ENCODE data around the gene TMEM132D.

Gene TMEM132D

GRCh38 chr12:129903956-129904829, at the start of gene TMEM132D:
Gene TMEM132D, minus strand, starts transcription at chr12:129904025.
- FAIRE-seq = no peak
- DNase-seq (ENCODE audit: insufficient read length, low spot score) = no peak
- TF ChIP-seq, protein P1, sequence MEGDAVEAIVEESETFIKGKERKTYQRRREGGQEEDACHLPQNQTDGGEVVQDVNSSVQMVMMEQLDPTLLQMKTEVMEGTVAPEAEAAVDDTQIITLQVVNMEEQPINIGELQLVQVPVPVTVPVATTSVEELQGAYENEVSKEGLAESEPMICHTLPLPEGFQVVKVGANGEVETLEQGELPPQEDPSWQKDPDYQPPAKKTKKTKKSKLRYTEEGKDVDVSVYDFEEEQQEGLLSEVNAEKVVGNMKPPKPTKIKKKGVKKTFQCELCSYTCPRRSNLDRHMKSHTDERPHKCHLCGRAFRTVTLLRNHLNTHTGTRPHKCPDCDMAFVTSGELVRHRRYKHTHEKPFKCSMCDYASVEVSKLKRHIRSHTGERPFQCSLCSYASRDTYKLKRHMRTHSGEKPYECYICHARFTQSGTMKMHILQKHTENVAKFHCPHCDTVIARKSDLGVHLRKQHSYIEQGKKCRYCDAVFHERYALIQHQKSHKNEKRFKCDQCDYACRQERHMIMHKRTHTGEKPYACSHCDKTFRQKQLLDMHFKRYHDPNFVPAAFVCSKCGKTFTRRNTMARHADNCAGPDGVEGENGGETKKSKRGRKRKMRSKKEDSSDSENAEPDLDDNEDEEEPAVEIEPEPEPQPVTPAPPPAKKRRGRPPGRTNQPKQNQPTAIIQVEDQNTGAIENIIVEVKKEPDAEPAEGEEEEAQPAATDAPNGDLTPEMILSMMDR (IDR thresholded peaks at IDR 0.05; ENCODE audit: insufficient read depth, missing control alignments) = no peak

DNA sequence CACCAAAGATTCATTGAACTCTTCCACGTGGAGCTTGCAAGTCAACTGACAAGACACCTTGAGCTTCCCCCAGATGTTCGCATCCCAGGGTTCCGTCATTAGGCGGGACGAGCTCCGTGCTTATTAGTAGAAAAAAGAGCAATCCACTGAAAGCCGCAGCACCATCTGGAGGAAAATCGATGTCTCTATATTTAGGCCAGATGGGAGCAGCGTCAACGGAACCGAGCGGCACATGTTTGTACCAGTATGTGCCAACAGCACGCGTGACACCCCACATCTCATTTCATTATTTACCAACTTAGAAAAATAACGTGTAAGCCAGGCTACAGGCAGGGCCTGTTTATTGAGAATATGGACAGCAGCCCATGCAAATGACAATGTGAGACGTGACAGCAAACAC, 45.8 kb upstream of the TMEM132D start:
- DNase-seq (ENCODE audit: insufficient read length, low spot score) (no peak), FAIRE-seq (no peak)
- TF ChIP-seq, protein P1 (IDR thresholded peaks at IDR 0.05; ENCODE audit: insufficient read depth, missing control alignments) = no peak

DNA sequence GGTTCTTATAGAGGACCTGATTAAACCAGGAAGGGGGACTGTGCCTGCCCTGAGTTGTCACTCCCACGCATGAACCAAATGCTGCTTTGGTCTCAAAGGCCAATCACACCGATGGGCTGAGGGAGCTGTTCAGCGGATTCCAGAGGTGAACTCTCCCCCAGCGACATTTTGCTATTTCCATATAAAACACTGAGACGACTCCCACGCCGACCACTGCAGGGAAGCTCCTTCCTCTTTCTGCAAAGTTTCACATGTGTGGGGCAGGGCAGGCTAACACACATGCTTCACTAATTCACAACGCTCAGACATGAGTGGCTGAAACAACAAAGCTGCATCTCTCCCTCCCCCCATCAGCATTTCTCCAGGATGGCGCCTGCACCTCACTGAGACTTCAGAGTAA, 37.8 kb upstream of the TMEM132D start:
- TF ChIP-seq, protein P1 (IDR thresholded peaks at IDR 0.05; ENCODE audit: insufficient read depth, missing control alignments) = no peak
- FAIRE-seq = no peak
- DNase-seq (ENCODE audit: insufficient read length, low spot score) = no peak

DNA sequence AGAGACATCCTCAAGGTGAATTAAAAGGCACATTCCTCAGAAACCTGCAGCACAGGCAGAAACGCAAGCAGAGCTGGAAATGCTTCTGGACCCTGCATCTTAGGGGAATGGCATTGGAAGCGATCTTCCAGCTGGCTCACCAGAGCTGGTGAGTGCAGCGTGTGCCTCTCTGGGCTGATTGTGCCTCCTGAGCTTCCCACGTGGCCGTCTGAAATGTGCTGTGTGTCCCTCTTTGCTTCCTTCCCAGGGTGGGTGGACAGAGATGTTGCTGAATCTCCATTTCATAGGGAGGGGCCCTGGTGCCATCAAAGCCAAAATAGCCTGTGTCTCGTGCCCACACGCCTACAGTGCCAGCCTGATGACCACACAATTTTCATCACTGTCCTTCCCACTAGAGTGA, 34.3 kb upstream of the TMEM132D start:
- no peak for FAIRE-seq
- no peak for DNase-seq (ENCODE audit: insufficient read length, low spot score)

GRCh38 chr12:129937426-129937825, 33.6 kb upstream of the TMEM132D start:
- FAIRE-seq = no peak
- no peak for DNase-seq (ENCODE audit: insufficient read length, low spot score)
- TF ChIP-seq, protein P1 (IDR thresholded peaks at IDR 0.05; ENCODE audit: insufficient read depth, missing control alignments) = no peak

More for the DNA sequence above, 34.3 kb upstream of the TMEM132D start:
- TF ChIP-seq, protein P1 (IDR thresholded peaks at IDR 0.05; ENCODE audit: insufficient read depth, missing control alignments) = no peak

DNA sequence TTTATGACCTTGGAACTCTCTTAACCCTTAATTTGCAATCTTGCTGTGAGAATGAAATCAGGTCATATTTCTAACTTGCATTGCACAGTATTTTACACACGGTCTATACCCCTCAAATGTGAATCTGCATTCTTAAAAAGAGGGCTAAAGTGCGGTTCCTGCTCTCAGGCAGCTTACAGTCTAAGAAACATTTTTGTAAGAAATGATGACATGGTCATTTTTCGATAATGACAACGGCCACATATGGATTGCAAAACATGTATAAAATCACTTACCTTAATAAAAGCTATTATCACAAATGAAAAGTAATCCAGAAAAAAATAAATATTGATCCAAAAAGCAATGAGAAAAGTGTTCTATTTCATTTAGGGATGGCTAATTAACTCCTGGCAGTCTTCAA, 24.8 kb upstream of the TMEM132D start:
- no peak for DNase-seq (ENCODE audit: insufficient read length, low spot score)
- TF ChIP-seq, protein P1 (IDR thresholded peaks at IDR 0.05; ENCODE audit: insufficient read depth, missing control alignments) = no peak
- no peak for FAIRE-seq

DNA sequence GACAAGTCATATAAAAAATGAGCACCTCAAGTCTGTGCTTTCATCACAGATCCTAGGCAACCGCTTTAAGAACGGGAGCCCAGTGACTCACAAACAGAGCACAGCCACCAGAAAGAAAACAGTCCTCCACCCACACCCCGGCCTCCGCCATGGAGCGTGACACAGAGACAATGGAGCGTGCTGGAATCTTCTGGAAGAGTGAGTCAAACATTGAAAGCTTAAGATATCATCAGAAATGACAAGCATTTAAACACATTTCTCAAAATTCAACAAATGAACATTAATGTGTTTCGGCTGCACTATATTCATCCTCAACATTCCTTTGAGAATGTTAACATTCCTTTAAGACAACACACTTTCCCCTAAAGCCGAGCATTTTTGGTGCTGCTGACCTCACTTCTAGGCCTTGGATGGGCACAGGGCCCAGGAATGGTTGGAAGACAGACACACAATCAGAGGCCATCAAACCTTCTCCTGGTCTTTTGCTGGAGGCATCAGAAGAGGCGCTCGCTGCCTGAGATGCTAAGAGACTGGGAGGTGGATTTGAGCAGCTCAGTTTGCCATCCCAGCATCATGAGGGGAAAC, 23.6 kb upstream of the TMEM132D start:
- TF ChIP-seq, protein P1 (IDR thresholded peaks at IDR 0.05; ENCODE audit: insufficient read depth, missing control alignments) = no peak
- FAIRE-seq = no peak
- no peak for DNase-seq (ENCODE audit: insufficient read length, low spot score)
